Effector CD4-positive, alpha-beta T cell (primary cell): ENCODE results near the gene FOSL2.
A peak's percentile ranks its signal among the peaks of the same experiment; 100 is the strongest.

Source experiments
- DNase-seq: peaks from one replicate; pipeline ENCODE4 v3.0.0-alpha.2; 2020

The FOSL2 gene

DNA sequence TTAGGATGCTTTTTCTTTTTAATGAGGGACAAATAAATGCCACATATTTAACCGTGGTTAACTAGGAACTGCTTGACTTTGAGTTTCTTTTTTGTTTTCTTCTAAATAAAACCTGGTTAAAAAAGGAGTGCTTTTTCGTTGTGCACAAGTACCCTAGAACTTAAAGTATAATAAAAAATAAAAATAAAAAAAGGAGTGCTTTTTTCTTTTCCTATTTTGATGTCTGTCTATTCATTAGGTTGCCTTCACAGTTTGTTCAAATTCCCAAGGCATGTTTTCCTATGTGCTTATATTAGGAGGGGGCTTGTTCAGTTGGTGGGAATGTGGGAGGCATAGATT is 4.4 kb downstream of the FOSL2 start:
- no peak for DNase-seq

DNA sequence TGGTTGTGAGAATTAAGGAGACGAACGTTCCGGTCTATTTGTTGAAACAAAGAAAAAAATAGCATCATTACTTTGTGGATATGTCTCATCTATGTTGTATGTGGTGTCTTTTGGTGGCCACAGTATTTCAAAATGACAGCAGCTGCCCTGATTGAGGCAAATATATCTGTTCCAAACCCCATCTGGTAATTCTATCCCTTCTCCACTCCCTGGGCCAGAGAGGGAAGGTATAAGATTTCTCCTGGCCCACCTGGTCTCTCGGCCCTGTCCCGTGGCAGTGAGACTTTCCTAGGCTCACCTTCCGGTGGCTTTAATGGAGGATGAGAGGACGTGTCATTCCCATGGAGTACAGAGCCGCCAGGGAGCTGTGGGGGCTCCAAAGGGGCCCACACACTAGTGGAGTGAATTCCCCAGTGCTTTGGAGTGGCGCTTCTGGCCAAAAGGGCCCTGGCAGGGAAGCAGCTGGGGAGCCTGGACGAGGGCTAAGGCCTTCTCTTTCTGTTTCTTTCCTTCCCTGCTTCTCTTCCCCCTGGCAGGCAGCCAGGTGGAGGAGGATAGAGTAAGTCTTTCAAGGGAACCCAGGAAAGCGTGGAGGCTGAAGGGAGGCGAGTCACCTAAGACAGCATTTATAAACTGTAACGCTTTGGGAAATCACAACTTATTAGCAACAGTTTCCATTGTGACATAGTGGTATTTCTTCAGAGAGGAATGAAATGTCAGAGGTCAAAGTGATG is 5.6 kb downstream of the FOSL2 start:
- DNase-seq = no peak

DNA sequence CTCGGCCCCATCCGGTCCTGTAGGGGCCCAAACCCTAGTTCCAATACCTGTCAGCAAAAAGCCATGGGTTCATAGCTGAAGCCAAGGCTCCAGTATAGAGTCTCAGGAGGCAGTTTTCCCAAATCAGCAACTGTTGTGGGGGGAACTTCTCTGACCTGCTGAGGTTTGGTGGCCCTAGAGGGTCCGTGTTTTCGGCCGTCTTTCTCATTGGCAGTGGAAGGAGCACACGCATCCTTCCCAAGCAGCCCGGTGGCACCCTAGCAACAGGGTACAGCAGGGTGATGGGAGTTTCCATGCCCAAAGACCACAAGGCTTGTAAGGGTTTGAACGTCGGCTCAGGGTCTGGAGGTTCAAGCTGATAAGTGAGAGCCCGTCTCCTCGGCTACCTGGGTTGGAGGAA is 6.6 kb downstream of the FOSL2 start:
- no peak for DNase-seq

DNA sequence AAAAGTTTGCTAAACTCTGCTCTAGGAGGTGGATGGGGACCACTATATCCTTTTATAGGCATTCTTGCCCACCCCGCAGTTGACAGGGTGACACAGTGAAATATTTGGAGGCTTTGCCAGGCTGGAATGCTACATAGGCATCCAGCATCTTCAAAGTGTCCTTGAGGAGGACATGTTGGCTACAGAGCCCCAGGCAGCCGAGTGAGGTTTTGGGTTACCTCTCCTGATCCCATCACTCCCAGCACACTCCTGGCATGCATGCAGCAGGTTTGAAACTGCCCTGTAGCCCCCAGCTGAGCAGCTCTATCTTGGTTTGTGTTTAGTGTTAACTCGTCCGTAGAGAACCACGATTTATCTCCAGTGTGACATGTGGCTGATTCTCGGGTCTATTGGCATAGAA is 7.3 kb downstream of the FOSL2 start:
- no peak for DNase-seq

DNA sequence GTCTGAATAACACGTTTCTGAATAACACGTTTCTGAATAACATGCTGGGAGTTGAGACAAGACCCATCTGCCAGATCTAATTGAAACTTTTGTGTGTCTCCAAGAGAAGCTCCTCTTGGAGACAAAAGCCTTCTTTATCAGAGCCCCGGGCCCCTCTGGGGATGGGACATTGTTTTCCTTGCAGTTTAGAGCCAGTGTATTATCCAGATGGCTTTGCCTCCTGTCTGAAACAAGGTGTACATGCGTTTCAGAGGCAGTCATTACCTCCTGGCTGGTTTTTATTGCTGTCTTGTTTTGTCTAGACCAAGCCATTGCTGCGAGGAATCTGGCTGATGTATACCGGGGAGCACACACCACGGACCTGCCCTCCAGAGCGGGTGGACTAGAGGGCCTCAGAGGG is 7.8 kb downstream of the FOSL2 start:
- no peak for DNase-seq

DNA sequence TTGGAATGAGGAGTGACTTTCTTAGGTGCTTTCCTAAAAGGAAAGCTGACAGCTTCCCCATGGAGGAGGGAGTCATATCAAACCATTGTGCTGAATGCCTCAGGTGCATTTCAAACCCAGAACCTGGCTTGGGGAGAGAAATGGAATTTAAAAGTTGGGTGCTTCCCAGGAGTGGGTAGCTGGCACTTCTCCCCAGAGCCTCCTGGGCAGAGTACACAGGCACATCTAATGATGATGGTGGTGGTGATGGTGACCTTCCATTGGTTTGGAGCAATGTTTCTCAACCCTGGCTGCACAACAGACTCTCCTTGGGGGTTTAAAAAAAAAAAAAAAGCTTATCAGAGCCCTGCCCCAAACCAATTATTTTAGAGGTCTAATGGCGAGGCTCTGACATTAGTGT is 8.3 kb downstream of the FOSL2 start:
- DNase-seq = no peak

DNA sequence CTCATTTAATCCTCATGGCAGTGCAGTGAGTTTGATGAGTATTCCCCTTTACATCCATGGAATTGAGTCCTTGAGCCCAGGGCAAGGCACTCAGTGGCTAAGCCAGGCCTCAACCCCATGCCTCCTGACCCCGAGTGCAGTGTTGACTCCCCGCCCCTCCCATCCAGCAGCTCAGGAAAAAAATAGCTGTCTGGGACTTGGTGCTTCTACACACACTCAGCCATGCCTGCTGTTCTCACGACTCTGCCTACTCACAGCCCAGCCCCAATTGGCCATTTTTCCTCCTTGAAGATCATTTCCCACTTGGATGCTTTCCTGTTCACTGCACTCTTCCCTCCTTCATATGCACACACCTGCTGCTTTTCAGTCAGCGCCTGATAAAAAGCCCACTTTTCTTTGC is 8.8 kb downstream of the FOSL2 start:
- no peak for DNase-seq

DNA sequence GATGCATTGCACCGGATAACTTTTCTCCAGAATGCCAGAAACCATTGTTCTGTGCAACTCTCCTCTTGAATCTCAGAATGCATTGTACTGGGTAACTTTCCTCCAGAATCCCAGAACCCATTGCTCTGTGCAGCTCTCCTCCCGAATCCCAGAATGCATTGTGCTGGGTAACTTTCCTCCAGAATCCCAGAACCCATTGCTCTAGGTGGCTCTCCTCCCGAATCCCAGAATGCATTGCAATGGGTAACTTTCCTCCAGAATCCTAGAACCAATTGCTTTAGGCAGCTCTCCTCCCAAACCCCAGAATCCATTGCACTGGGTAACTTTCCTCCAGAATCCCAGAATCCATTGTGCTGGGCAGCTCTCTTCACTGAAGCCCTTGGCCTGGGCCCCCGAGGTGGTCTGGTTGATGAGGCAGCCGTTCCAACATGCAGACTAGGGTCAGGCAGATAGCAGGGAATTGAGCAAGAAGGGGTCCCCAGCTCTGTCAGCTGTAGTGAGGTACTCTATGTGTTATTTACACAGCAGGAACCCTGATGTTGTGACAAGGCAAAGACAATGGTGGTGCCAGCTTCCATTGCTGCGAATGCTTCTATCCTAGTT is 9.4 kb downstream of the FOSL2 start:
- DNase-seq = no peak

DNA sequence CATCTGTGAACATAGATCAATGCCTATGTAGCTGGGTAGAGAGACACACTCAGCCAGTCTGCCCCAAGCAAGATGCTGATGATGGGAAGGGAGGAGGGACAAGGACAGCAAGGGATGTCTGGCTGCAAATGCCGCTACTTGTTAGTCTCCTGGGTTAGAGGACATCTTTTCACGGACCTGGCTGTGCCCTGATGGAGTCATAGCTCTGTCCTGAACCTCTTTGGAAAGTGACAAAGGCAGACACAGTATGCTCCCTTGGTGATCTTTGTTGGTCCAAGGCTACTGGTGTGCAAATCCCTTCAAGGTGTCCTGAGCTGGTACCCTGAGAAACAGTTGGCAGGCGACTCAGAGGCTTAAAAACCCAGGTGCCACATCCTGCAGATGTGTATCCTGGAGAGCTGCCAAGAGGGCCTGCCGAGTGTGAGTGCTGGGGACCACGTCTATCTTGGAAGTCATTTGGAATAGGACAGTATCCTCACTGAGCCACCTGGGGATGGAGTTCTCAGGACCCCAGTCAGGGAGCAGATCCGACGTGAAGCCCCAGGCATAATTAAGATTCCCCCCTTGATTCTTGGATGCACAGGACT is 10.8 kb downstream of the FOSL2 start:
- DNase-seq = no peak

DNA sequence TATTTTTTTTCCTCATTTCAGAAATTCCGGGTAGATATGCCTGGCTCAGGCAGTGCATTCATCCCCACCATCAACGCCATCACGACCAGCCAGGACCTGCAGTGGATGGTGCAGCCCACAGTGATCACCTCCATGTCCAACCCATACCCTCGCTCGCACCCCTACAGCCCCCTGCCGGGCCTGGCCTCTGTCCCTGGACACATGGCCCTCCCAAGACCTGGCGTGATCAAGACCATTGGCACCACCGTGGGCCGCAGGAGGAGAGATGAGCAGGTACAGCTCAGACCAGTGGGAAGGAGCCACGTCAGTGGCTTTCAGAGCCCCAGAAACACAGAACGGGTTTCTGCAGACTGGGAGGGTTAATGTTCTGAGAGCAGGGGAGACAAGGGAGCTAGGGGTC is 11.4 kb downstream of the FOSL2 start:
- DNase-seq = no peak

DNA sequence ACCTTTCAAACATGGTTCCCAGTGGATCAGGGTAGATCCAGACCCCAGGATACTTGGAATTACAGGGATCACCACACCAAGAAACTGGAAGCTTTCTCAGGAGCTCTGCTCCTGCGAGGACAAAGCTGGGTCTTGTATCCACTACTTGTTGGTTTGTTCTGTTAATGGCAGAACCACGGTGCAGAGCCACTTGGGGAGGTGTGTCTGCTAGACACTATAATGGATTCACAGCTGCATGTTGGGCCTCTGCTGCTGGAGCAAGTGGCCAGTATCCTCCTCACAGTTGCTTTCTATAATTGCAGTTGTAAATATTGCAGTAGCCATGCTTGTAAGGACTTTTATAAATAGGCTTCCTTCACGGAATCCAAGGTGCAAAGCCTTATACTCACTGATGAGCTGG is 12.9 kb downstream of the FOSL2 start:
- no peak for DNase-seq

DNA sequence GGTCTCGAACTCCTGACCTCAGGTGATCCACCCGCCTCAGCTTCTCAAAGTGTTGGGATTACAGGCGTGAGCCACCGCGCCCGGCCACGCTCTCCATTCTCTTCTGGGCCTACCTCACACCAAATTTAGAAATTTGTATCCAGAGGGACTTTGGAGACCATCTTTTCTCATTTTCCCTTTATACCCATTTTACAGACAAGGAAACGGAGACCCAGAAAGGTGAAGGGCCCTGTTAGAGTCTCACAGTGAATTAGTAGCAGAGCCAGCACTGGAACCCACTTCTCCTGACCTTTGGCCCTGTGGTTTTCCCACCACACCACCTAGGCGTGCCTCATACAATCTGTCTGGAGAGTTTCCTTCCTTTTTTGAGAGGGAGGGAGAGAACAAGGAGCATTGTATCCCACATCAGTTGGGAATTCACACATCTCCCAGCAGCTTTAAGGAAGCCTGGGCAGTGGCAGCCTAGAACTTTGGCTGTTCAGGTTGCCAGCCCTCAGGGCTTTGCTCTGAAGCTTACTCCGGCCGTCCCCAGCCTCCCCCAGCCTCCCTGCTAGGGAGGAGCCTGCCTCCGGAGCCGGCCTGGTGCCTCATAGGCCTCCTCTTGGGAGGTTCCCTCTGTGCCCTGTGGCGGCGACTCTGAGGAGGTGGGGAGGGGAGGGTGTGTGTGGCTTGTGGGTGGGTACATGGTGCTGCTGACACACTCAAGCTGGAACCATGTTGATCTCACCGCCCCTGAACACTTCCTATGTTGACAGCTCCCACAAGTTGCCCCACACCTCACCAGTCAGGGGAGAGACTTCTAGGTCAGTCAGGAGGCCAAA is 13.8 kb downstream of the FOSL2 start:
- peak; percentile 51 for DNase-seq

DNA sequence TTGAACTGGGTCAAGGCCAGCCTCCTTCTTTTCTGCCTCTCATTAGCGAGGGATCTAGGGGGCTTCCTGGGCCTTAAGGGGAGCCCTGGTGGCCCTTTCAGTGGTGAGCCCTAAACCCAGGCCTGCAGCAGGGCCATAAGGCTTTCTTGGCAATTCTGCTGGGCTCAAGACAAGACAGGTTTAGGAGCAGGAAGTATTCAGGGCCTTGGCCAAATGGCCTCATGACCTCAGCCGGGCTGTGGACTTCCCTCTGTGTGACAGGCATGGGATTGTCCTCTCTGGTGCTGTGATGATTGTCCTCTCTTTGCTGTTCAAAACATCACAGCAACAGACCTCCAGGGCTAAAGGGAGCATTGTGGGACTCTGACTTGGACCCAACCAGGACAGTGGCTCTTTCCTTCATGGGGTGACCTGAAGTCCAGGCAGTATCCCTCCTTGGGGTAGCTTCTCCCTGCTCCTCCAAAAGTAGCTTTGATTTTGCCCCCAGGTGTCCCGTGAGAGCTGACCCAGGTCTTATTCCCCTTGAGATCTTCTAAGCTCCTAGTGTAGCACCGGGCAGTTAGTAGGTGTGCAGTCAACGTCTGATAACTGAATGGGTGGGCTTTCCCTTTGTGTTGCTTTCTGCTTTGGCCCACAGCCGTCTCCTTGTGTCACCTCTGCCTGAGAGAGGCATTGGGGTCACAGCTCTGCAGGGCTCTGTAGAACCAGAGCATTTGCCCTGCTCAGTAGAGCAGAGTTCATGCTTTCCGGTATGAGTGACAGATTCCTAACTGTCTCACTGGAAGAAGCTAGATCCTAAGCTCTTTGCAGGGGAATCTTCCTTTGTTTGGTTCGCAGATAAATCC is 14.7 kb downstream of the FOSL2 start:
- no peak for DNase-seq

DNA sequence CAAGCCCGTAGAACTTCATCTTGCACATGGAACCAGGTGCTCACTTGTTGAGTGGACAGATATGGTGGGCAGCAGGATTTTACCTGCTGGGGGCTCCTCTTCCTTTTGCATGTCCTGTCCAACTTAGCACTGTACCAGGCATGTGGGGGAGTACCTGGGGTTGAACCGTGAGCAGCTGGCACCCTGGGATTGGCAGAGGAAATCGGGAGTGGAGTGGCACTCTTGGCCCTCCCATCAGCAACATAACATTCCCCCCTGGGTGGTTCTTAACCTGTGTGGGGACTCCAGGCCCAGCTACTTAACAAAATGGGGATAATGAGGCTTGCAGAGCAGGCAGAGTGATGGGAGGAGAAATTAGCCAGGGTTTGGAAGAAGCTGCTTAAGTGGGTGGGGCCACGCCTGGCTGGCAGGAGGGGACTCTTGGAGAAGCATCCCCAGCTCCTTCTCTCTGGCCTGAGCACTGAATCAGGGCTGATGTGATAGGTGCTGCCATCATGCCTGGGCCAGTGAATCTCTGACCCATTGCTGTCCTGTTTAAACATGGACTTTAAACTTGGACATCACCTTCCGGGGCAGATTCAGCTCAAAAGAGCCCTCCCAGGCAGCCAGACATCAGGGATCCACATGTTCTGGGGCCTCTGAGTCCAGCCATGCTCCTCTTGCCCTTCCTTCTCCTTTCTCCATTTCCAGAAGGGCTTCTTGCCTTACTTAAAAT is 15.5 kb downstream of the FOSL2 start:
- DNase-seq = no peak

DNA sequence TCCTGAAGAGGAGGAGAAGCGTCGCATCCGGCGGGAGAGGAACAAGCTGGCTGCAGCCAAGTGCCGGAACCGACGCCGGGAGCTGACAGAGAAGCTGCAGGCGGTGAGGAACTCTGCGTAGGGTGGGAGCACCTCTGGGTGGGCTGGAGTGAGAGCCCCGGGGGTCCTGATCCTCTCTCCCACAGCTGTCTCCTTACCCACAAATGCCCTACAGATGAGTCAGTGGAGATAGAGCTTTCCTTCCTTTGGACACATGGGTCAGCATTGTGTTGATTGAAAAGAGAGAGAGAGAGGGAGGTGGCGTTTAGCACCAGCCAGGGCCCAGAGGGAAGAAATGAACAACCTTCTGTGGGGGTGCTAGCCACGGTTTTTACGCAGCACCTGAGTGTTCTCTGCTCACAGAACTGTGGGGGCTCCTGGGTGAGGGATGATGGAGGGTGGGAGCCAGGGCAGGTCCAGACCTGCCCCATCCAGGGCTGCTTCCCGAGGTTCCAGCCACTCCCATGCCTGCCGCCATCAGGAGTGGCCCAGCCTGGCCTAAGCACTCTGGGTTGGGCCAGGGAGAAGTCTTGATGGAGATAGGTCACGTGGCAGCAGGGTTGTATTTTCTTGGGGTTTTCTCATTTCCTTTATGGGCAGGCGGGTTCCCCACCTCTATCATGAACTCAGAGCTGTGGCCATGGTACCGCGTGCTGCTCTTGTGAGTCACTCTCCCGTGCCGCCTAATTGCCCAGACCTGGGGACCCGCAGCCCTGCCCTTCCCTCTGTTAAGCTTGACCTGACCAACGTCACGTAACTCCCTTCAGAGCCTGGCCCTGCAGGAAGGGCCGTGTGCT is 16.3 kb downstream of the FOSL2 start:
- DNase-seq = peak; percentile 63

DNA sequence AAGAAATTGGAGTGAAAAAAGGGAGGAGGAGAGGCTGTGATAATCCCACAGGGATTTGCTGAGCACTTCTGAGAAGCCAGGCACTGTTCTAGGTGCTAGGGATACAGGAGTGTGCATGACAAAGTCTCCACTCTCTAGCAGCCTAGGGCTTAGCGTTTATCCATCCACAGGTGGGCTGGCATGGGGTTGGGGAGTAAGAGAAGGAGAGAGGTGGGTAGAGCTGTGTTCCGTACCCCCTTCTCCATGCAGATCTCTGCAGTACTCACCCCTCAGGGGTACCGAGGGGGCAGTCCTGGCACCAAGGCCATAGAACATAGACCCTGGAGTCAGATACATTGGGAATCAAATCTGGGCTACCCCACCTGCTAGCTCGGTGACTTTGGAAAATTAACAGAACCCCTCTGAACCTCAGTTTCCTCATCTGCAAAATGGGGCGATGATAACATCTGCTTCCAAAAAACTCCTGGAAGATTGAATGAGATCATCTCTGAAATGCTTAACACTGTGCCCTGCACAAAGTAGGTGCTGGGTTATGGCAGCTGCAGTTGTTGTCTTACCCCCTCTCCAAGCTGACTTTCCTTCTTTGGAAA is 18.6 kb downstream of the FOSL2 start:
- no peak for DNase-seq

DNA sequence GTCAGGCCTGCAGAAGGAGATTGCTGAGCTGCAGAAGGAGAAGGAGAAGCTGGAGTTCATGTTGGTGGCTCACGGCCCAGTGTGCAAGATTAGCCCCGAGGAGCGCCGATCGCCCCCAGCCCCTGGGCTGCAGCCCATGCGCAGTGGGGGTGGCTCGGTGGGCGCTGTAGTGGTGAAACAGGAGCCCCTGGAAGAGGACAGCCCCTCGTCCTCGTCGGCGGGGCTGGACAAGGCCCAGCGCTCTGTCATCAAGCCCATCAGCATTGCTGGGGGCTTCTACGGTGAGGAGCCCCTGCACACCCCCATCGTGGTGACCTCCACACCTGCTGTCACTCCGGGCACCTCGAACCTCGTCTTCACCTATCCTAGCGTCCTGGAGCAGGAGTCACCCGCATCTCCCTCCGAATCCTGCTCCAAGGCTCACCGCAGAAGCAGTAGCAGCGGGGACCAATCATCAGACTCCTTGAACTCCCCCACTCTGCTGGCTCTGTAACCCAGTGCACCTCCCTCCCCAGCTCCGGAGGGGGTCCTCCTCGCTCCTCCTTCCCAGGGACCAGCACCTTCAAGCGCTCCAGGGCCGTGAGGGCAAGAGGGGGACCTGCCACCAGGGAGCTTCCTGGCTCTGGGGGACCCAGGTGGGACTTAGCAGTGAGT is 19.4 kb downstream of the FOSL2 start:
- no peak for DNase-seq

DNA sequence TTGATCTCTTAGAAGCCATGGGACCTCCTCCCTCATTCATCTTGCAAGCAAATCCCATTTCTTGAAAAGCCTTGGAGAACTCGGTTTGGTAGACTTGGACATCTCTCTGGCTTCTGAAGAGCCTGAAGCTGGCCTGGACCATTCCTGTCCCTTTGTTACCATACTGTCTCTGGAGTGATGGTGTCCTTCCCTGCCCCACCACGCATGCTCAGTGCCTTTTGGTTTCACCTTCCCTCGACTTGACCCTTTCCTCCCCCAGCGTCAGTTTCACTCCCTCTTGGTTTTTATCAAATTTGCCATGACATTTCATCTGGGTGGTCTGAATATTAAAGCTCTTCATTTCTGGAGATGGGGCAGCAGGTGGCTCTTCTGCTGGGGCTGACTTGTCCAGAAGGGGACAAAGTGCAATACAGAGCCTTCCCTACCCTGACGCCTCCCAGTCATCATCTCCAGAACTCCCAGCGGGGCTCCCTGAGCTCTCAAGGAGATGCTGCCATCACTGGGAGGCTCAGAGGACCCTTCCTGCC is 20.0 kb downstream of the FOSL2 start:
- no peak for DNase-seq

DNA sequence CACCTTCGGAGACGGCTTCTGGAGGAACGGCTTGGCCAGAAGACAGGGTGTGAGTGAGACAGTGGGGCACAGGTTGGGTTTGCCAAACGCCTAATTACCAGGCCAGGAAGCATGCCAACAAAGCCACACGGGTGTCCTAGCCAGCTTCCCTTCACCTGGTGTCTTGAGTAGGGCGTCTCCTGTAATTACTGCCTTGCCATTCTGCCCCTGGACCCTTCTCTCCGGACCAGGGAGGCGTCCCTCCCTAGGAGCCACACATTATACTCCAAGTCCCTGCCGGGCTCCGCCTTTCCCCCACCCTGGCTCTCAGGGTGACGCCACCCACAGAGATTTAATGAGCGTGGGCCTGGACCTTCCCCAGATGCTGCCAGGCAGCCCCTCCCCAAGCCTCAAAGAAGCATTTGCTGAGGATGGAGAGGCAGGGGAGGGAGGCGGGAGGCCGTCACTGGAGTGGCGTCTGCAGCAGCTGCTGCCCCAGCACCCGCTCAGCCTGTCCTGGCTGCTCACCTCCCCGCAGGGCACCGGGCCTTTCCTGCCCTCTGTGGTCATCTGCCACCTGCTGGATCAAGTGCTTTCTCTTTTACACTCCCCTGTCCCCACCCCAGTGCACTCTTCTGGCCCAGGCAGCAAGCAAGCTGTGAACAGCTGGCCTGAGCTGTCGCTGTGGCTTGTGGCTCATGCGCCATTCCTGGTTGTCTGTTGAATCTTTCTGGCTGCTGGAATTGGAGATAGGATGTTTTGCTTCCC is 20.7 kb downstream of the FOSL2 start:
- DNase-seq = no peak
